Body of pancreas (tissue), 4 donors: ENCODE measurements around the gene TBXA2R. TPM values are rescaled to one million over a fixed set of nuclear protein-coding genes. Genes with fewer than 3 reads are reported as not detected.
A peak's percentile ranks its signal among the peaks of the same experiment; 100 is the strongest.
"Not testable (repeated sequence)": the region's sequence is repeated elsewhere in the genome, so short reads cannot be mapped to it uniquely, and the experiment has no call there.

Source experiments
- ATAC-seq: fragments of 150-250 bp; one replicate; pipeline ENCODE4 v1.9.1; 2016
- DNase-seq, 4 donors: peaks; one replicate each; pipeline ENCODE4 v3.0.0-alpha.2; 2019
- H3K27ac ChIP-seq, 4 donors: fragments of 200-600 bp; sonication (generic); 1 replicate in 3 of 4; 2 replicates in 1 of 4; pipeline versions ENCODE4 v1.5.1 to v1.6.1; 2016 to 2019; ENCODE audit warnings: mild to moderate bottlenecking in 1 of 4, mixed read lengths in 1 of 4, moderate library complexity in 1 of 4
- H3K27me3 ChIP-seq, 2 donors: fragments of 200-600 bp; sonication (generic); one replicate each; pipeline ENCODE4 v1.6.0; 2016; ENCODE audit warnings: mild to moderate bottlenecking in 1 of 2
- H3K36me3 ChIP-seq, 2 donors: fragments of 200-600 bp; sonication (generic); replicated peaks in 1 of 2; 2 replicates each; pipeline ENCODE4 v1.5.1; 2016; ENCODE audit warnings: low read depth in 2 of 2; ENCODE audit not compliant: insufficient read depth in 1 of 2
- H3K4me1 ChIP-seq: fragments of 200-600 bp; sonication (generic); one replicate; pipeline ENCODE4 v1.6.0; 2016
- H3K4me3 ChIP-seq, 2 donors: fragments of 200-600 bp; sonication (generic); 1 replicate in 1 of 2; 2 replicates in 1 of 2; pipeline ENCODE4 v1.5.1; 2016 to 2019
- H3K9me3 ChIP-seq, 3 donors: fragments of 200-600 bp; sonication (generic); 1 replicate in 2 of 3; 2 replicates in 1 of 3; pipeline ENCODE4 v1.5.1; 2016
- POLR2A ChIP-seq, 3 donors: fragments of 450-650 bp; IDR thresholded peaks; one replicate each; pipeline ENCODE4 v1.6.1; 2016; ENCODE audit warnings: antibody characterized with exemption in 3 of 3, mild to moderate bottlenecking in 2 of 3
- WGBS, 2 donors: methylation state at CpG; one replicate each; pipeline ENCODE4 v1.1.5; 2017; 5-methylcytosine and 5-hydroxymethylcytosine counted together
- intact Hi-C: fragments of 100-400 bp; cut with DNase I; formaldehyde crosslinking; loops from one replicate; pipeline ENCODE4 v1.15.1; 2023
- total RNA-seq, 2 donors: library from RNA; depleted of rRNA; stranded (reverse); fragments of >200 nt; gene quantifications; one replicate each; pipeline ENCODE4 v1.1.0, GENCODE V29; 2016
- TF ChIP-seq, protein P1 (sequence below), 7 experiments: fragments of 450-650 bp in 4 of 7; fragments of 200-600 bp in 3 of 7; sonication (generic) in 3 of 7; IDR thresholded peaks; one replicate each; pipeline ENCODE4 v1.5.1; 2016 to 2019; ENCODE audit warnings: antibody characterized with exemption in 7 of 7

The TBXA2R gene
- total RNA-seq, 2 donors from 2014 or later: 0.52 to 3.0 TPM

DNA sequence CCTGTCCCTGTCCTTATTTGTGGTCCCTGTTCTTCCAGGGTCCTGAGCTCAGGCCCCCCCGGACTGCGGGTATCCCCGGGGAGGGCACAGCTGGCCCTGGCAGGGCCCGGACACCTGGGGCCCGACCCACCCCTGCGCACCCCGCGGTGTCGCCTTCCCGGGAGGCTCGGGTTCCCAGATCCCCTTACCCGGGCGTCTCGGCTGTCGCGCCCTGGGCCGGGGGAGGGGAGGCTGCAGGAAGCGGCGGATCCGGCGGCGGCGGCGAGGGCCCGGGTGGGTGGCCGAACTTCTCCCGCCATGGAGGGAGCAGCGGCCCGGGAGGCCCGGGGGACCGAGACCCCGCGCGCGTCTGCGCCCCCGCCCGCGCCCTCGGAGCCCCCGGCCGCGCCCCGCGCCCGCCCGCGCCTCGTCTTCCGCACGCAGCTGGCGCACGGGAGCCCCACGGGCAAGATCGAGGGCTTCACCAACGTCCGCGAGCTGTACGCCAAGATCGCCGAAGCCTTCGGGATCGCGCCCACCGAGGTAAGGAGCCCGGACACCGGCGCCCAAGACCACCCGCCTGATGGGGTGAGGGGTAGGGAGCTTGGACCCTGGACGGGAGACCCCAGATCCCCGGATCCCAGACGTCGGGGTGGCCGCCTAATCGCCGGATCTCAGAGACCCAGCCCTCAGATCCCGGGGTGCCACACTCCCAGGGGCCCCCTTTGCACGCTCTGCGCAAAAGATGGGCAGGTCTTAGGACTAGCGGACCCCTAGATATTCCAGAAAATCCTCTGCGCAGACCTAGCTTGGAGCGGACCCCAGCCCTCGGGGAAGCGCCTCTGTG is 21.2 kb downstream of the TBXA2R start, which contains the start of gene GIPC3:
Gene GIPC3, plus strand, starts transcription at position 178 of the 826 bp plus-strand sequence. Its CDS starts 120 bp downstream, at position 298.
- peaks cover 17% of the 10 kb centered on the region for H3K4me1 ChIP-seq
- whole genome bisulfite sequencing, 2 donors: 5 to 18% methylated on average over 6 to 84 of the region's 84 CpGs
- H3K4me3 ChIP-seq: no peak within 1 kb of the TSS
- peak in 1 of 4 donors; percentile 13 for DNase-seq
- H3K36me3 ChIP-seq: no peaks in the 10 kb centered on the region
- peaks cover 0 to 12% of the 10 kb centered on the region in 2 donors for H3K27me3 ChIP-seq
- intact Hi-C loops: no loop called here
- no peak within 1 kb of the TSS for H3K27ac ChIP-seq
- H3K9me3 ChIP-seq: no peaks in the 10 kb centered on the region
- TF ChIP-seq, protein P1, sequence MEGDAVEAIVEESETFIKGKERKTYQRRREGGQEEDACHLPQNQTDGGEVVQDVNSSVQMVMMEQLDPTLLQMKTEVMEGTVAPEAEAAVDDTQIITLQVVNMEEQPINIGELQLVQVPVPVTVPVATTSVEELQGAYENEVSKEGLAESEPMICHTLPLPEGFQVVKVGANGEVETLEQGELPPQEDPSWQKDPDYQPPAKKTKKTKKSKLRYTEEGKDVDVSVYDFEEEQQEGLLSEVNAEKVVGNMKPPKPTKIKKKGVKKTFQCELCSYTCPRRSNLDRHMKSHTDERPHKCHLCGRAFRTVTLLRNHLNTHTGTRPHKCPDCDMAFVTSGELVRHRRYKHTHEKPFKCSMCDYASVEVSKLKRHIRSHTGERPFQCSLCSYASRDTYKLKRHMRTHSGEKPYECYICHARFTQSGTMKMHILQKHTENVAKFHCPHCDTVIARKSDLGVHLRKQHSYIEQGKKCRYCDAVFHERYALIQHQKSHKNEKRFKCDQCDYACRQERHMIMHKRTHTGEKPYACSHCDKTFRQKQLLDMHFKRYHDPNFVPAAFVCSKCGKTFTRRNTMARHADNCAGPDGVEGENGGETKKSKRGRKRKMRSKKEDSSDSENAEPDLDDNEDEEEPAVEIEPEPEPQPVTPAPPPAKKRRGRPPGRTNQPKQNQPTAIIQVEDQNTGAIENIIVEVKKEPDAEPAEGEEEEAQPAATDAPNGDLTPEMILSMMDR (IDR thresholded peaks at IDR 0.05): no peak
- TF ChIP-seq POLR2A (IDR thresholded peaks at IDR 0.05): no peak
- ATAC-seq: peak; percentile 14

- not testable (repeated sequence) for ATAC-seq, H3K27ac ChIP-seq, DNase-seq, H3K4me3 ChIP-seq, H3K36me3 ChIP-seq, H3K9me3 ChIP-seq
- 66 to 72% methylated on average over 15 of the region's 15 CpGs for WGBS, 2 donors
- intact Hi-C loops: loop anchor here (5.0 kb wide), 1 partner anchor 37 kb away; no protein-coding TSS in a partner anchor
- Histone ChIP-seq H3K27me3 (peaks cover 0 to 12% of the 10 kb centered on the region in 2 donors), H3K4me1 (peaks cover 17% of the 10 kb centered on the region)
Observed at GRCh38 chr19:3584036-3584802, 22.5 kb downstream of the TBXA2R start.

DNA sequence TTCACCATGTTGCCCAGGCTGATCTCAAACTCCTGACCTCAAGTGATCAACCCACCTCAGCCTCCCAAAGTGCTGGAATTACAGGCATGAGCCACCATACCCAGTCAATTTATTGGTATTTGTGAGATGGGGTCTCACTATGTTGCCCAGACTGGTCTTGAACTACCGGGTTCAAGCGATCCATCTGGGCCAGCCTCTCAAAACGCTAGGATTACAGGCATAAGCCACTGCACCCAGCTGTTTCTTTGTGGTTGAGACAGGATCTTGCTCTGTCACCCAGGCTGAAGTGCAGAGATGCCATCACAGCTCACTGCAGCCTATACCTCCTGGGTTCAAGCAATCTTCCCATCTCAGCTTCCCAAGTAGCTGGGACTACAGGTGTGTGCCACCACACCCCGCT is 24.9 kb downstream of the TBXA2R start:
- not testable (repeated sequence) for DNase-seq

DNA sequence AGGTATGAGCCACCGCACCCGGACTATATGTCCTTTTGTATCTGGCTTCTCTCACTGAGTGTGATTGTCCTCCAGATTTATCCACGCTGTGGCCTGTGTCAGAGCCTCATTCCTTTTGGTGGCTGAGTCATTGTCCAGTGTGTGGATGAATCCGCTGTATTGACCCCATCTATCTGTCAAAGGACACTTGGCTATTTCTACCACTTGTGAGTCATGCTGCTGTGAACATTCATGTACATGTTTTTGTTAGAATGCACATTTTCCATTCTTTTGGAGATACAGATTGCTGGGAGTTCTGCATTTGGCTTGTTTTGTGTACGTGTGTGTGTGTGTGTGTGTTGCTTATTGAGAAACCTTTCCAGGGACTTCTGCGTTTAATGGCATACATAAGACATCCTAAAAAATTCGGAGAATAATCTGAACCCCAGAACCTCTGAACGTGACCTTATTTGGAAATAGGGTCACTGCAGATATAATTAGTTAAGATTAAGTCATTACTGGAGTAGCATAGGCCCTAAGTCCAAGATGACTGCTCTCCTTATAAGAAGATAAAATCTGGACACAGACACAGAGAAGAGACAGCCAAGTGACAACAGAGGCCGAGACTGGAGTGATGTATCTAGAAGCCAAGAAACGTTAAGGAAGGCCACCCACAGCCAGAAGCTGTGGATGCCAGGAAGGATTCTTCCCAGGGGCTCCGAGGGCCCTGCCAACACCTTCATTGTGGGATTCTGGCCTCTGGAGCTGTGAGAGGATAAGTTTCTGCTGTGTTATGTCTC is 26.3 kb downstream of the TBXA2R start:
- Histone ChIP-seq H3K27ac (no peak overlapping the region), H3K4me1 (peaks cover 3% of the 10 kb centered on the region), H3K27me3 (peaks cover 0 to 3% of the 10 kb centered on the region in 2 donors), H3K36me3 (no peaks in the 10 kb centered on the region), H3K9me3 (no peaks in the 10 kb centered on the region), H3K4me3 (no peak overlapping the region)
- DNase-seq: peak in 1 of 4 donors; percentile 40
- TF ChIP-seq, protein P1 (IDR thresholded peaks at IDR 0.05): no peak
- TF ChIP-seq POLR2A (IDR thresholded peaks at IDR 0.05): no peak
- 55 to 59% methylated on average over 11 of the region's 11 CpGs for WGBS, 2 donors
- ATAC-seq: peak; percentile 32
- intact Hi-C loops: loop anchor here (5.0 kb wide), 1 partner anchor 33 kb away; no protein-coding TSS in a partner anchor

More for the DNA sequence above, 24.9 kb downstream of the TBXA2R start:
- Histone ChIP-seq H3K27me3 (peaks cover 0 to 12% of the 10 kb centered on the region in 2 donors), H3K4me1 (peaks cover 13% of the 10 kb centered on the region)
- 72 to 80% methylated on average over 2 to 4 of the region's 4 CpGs for WGBS, 2 donors
- not testable (repeated sequence) for H3K9me3 ChIP-seq, ATAC-seq, H3K27ac ChIP-seq, H3K36me3 ChIP-seq, H3K4me3 ChIP-seq
- intact Hi-C loops: loop anchor here (5.0 kb wide), 1 partner anchor 34 kb away; no protein-coding TSS in a partner anchor

- Histone ChIP-seq H3K4me3 (no peak overlapping the region), H3K4me1 (peaks cover 6% of the 10 kb centered on the region), H3K27me3 (no peaks in the 10 kb centered on the region), H3K9me3 (no peaks in the 10 kb centered on the region), H3K27ac (no peak overlapping the region), H3K36me3 (no peaks in the 10 kb centered on the region)
- DNase-seq (no peak), ATAC-seq (no peak)
- intact Hi-C loops: no loop called here
- TF ChIP-seq POLR2A (IDR thresholded peaks at IDR 0.05): no peak
- TF ChIP-seq, protein P1 (IDR thresholded peaks at IDR 0.05): no peak
- 74 to 89% methylated on average over 7 to 17 of the region's 17 CpGs for WGBS, 2 donors
Observed at GRCh38 chr19:3578390-3578789, 28.3 kb downstream of the TBXA2R start.
